ENCODE data around the gene CC2D1B. TPM values are rescaled to one million over a fixed set of nuclear protein-coding genes. Genes with fewer than 3 reads are reported as not detected.

CC2D1B gene
- total RNA-seq, 2 donors from 2014 or later = 23.6 to 48.5 TPM

DNA sequence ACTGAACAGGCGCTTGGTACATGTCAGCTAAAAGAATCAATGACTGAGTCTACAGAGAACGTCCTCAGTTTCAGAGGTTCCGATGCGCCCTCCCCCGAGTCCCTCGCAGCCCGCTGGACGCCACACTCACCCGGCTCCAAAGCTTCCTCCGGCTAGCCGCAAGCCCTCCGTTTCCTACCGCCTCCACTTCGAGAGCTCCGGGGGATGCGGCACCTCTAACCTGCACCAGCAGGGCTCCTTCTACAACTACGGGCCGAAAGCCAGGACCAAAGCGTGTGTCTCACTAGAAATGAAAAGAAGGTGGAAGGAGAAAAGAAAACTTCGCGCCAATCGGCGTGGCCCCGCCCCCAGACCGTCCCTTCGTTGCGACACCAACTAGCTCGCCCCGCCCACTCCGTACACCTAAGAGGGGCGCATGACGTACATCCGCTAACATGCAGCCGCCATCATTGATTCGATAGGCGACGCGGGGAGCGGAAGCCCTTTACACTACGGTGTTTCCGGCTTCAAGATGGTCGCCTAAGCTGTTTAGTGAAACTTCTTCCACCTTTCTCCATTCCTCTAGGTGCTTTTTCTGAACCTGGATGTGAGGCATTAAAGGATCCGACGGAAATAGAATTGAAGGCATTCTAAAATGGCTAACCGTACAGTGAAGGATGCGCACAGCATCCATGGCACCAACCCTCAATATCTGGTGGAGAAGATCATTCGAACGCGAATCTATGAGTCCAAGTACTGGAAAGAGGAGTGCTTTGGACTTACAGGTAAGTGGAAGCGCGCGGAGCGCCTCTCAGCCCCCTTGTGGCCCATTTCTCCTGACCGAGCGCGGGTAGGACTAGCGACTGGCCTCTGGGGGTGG, 38.3 kb upstream of the CC2D1B start, which contains the start of the genes ORC1 and PRPF38A:
Gene ORC1 (minus strand): TSS at position 308 of the 859 bp plus-strand sequence. CDS start 2,200 bp downstream, outside the sequence.
Gene PRPF38A (plus strand): TSS at position 487 of the 859 bp plus-strand sequence. CDS start 148 bp downstream, at position 635.
- intact Hi-C loops (cut with DNase I) = no loop called here
- Histone ChIP-seq H3K9me3 (no peaks in the 10 kb centered on the region), H3K36me3 (replicated peaks in 1 of 2; ENCODE audit: insufficient read depth in 1 of 2, low read depth in 2 of 2) (peaks cover 0 to 4% of the 10 kb centered on the region in 2 donors), H3K4me3 (peak within 1 kb of the TSS; percentile 59 to 68), H3K27ac (peak within 1 kb of the TSS; percentile 56 to 97 (median 84)), H3K4me1 (peaks cover 21% of the 10 kb centered on the region), H3K27me3 (no peaks in the 10 kb centered on the region)
- 0% methylated on average over 42 to 57 of the region's 57 CpGs for WGBS, 2 donors
- DNase-seq (peak; percentile 98 to 100 (median 98)), ATAC-seq (peak; percentile 100)
- TF ChIP-seq, protein P1, sequence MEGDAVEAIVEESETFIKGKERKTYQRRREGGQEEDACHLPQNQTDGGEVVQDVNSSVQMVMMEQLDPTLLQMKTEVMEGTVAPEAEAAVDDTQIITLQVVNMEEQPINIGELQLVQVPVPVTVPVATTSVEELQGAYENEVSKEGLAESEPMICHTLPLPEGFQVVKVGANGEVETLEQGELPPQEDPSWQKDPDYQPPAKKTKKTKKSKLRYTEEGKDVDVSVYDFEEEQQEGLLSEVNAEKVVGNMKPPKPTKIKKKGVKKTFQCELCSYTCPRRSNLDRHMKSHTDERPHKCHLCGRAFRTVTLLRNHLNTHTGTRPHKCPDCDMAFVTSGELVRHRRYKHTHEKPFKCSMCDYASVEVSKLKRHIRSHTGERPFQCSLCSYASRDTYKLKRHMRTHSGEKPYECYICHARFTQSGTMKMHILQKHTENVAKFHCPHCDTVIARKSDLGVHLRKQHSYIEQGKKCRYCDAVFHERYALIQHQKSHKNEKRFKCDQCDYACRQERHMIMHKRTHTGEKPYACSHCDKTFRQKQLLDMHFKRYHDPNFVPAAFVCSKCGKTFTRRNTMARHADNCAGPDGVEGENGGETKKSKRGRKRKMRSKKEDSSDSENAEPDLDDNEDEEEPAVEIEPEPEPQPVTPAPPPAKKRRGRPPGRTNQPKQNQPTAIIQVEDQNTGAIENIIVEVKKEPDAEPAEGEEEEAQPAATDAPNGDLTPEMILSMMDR (IDR thresholded peaks at IDR 0.05) = peak; percentile 23 to 83 (median 51)
- TF ChIP-seq POLR2A (IDR thresholded peaks at IDR 0.05) = peak in 2 of 3 donors; percentile 70 to 79

- DNase-seq = peak in 3 of 4 donors; percentile 12 to 17 (median 17)
- H3K4me1 ChIP-seq = peaks cover 21% of the 10 kb centered on the region
- intact Hi-C loops (cut with DNase I) = no loop called here
Observed at GRCh38 chr1:52403566-52404115, 37.6 kb upstream of the CC2D1B start.

DNA sequence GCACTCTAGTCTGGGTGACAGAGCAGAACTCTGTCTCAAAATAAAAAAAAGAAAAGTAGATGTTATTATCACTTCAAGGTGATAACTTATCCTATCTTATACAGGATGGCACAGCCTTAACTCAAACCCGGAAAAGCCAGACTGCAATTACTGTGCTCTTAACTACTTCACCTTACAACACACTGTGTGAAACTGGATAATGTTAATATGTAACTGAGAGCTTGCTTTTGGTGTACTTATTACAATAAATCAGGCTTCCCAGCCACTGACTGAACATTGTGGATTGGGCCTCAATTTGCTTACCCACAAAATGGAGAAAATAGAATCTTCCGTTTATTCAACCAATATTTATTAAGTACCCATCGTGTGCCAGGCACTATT, 36.8 kb upstream of the CC2D1B start:
- intact Hi-C loops (cut with DNase I) = no loop called here
- Histone ChIP-seq H3K36me3 (replicated peaks in 1 of 2; ENCODE audit: insufficient read depth in 1 of 2, low read depth in 2 of 2) (no peaks in the 10 kb centered on the region), H3K27me3 (no peaks in the 10 kb centered on the region), H3K4me3 (no peak overlapping the region), H3K9me3 (no peaks in the 10 kb centered on the region), H3K4me1 (peaks cover 21% of the 10 kb centered on the region), H3K27ac (no peak overlapping the region)
- WGBS, 2 donors = 18 to 24% methylated on average over 3 of the region's 3 CpGs
- TF ChIP-seq, protein P1 (IDR thresholded peaks at IDR 0.05) = no peak
- no peak for TF ChIP-seq POLR2A (IDR thresholded peaks at IDR 0.05)
- DNase-seq = no peak
- no peak for ATAC-seq

More at GRCh38 chr1:52403566-52404115, 37.6 kb upstream of the CC2D1B start:
- Histone ChIP-seq H3K9me3 (no peaks in the 10 kb centered on the region), H3K27me3 (no peaks in the 10 kb centered on the region), H3K36me3 (replicated peaks in 1 of 2; ENCODE audit: insufficient read depth in 1 of 2, low read depth in 2 of 2) (no peaks in the 10 kb centered on the region), H3K27ac (peak overlapping the region in 3 of 4 donors; percentile 36 to 97 (median 89)), H3K4me3 (peak overlapping the region; percentile 35 to 68)
- TF ChIP-seq, protein P1 (IDR thresholded peaks at IDR 0.05) = no peak
- TF ChIP-seq POLR2A (IDR thresholded peaks at IDR 0.05) = no peak
- WGBS, 2 donors = 0% methylated on average over 15 to 16 of the region's 16 CpGs
- peak; percentile 16 for ATAC-seq

DNA sequence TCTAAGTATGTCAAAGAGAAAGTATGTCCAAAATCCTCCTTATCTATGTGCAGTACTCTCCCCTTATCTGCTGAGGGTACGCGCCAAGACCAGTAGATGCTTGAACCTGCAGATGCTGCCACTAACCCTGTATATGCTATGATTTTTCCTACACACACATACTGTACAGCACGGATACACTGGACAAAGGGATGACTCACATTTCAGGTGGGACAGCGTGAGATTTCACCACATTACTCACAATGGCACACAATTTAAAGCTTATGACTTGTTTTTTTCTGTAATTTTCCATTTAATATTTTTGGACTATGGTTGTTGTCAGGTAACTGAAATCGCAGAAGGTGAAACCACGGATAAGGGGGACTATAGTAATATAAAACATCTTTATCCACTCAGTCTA, 34.1 kb upstream of the CC2D1B start:
- 92 to 98% methylated on average over 6 of the region's 6 CpGs for WGBS, 2 donors
- Histone ChIP-seq H3K9me3 (no peaks in the 10 kb centered on the region), H3K4me3 (no peak overlapping the region), H3K36me3 (replicated peaks in 1 of 2; ENCODE audit: insufficient read depth in 1 of 2, low read depth in 2 of 2) (no peaks in the 10 kb centered on the region), H3K27ac (no peak overlapping the region), H3K4me1 (peaks cover 9% of the 10 kb centered on the region), H3K27me3 (no peaks in the 10 kb centered on the region)
- DNase-seq (no peak), ATAC-seq (no peak)
- TF ChIP-seq, protein P1 (IDR thresholded peaks at IDR 0.05) = no peak
- no peak for TF ChIP-seq POLR2A (IDR thresholded peaks at IDR 0.05)
- intact Hi-C loops (cut with DNase I) = no loop called here

Data from body of pancreas (tissue), 4 donors.